CMK (cell line): ENCODE data around the gene ZNF846.
A peak's percentile ranks its signal among the peaks of the same experiment; 100 is the strongest.
"Not testable (repeated sequence)": the region's sequence is repeated elsewhere in the genome, so short reads cannot be mapped to it uniquely, and the experiment has no call there.

Experiments
- DNase-seq: peaks from one replicate; pipeline ENCODE4 v3.0.0-alpha.2; 2010; ENCODE audit warnings: low read depth

The ZNF846 gene

DNA sequence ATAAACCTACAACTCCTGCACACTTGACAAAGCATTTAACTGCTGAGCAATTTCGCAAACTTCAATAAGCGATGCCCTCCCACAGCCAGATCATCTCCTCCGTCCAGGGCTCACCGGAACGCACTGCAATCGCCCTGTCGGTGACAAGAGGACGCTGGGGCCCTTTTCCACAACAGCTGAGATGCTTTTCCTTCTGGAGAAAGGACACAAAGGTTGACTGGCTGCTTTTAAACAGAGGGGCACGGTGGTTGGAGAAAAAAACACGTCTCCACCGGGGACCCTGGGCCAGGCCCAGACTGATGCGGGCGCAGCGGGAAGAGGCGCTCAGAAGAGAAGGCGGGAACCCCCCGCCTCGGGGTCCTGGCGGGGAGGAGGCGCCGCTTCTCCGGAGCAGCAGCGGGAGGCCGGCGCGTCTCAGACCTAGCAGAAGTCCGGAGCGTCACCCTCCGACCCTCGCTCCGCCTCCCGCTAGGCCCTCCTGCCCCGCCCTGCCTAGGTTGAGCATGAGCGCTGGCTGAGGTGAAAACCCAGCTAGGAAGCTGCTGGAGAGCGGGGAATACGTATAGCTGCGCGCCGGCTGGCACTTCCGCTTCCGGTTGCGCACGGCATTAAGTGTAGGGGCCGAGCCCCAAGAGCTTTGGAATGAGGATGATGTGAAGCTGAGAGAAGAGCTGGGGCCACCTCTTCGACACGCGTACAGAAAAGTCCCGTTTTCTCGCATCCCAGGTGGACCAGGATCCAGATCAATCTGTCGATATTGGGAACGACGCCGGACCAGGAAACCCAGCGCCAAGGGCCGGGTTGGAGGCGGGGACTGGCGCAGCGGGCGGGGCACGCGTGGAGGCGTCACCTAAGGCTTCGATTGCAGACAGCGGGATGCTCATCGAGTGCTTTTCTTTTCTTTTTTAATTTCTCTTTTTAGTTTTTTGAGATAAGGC lies at the start of gene ZNF846:
Gene ZNF846 (minus strand): TSS at position 564 of the 938 bp plus-strand sequence. CDS start 3,788 bp downstream, outside the sequence.
- DNase-seq, result peak; percentile 93

DNA sequence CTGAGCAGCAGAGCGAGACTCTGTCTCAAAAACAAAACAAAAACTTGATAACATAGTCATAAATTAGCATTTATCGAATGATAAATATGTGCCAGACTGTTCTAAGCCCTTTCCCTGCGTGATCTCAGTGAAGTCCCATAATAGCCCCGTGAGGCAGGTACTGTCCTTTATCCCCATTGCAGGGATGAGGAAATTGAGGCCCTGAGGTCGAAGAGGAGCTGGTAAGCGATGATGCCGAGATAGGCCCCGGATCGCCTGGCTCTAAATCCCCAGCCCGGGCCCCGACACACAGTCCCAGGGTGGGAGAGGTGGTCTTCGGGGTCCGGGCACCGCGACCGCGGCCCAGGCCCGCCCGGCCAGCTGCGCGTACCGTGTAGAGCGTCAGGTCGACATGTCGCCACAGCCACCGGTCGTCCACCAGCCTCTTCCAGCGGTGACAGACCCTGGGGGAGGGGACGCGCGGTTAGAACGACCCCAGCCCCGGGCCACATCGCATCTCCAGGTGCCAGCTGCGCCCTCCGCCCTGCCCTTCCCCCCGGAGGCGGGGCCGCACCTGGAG lies 49.7 kb upstream of the ZNF846 start:
- no peak for DNase-seq

DNA sequence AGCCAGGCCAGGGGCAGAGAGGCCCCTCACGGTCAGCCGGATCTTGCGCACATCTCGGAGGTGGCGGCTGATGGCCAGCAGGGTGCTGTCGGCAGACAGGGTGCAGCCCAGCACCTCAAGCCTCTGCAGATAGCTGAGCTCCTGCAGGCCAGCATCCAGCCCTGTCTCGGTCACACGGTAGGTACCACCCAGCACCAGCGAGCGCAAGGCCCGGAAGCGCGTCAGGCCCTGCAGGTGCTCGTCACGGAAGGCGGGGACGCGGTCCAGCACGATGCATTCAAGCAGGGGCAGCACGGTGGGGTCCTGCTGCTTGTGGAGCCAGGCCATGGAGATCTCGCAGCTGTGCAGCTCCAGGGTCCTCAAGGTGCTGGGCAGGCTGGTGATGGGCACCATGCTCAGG lies 42.6 kb upstream of the ZNF846 start:
- DNase-seq, result no peak

DNA sequence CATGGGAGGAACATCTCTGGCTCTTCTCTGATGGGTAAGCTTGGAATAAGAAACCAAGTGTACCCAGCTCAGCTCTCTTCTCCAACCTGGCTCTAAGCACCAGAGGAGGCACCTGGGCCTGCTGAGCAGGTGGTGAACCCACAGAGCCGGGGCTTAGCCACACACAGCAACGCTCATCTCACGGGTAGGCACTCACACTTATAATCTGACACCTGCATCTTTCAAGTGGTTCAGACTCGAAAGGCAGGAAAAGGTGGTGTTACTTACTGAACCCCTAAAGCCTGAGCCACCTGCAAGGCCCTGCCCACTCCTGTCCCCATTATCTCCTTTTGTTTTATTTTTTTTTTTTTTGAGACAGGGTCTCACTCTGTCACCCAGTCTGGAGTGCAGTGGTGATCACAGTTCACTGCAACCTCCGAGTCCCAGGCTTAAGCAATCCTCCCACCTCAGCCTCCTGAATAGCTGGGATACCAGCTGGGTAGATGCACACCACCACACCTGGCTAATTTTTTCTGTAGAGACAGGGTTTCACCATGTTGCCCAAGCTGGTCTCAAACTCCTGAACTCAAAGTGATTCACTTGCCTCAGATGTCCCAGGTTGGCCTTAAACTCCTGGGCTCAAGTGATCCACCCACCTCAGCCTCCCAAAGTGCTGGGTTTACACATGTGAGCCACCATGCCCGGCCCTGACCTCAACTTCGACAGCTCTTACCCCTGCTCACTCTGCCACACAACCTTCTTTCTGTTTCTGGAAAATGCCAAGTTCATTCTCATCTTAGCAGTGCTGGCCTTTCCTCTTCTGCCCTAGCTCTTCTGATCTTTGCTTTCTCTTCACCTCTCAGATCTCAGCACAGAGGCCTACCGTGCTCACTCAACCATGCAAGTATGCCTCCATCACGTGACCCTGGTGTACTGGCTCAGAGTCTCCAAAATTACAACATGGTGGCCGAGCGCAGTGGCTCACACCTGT lies 40.6 kb upstream of the ZNF846 start:
- no peak for DNase-seq

DNA sequence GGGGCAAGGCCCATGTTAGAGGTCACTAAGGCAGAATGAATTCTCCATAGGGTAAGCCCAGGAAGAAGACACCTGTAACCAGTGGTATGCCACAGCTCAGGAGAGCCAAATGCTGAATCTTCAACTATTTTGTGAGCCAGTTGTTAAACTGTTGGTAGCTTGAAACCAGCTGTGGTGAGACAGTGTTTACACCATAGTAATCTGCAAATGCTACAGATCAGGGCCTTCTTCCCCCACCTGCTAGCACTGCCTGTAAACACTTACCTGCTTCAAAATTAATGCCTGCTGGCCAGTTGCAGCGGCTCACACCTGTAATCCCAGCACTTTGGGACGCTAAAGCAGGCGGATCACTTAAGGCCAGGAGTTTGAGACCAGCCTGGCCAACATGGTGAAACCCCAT lies 38.3 kb upstream of the ZNF846 start:
- no peak for DNase-seq

DNA sequence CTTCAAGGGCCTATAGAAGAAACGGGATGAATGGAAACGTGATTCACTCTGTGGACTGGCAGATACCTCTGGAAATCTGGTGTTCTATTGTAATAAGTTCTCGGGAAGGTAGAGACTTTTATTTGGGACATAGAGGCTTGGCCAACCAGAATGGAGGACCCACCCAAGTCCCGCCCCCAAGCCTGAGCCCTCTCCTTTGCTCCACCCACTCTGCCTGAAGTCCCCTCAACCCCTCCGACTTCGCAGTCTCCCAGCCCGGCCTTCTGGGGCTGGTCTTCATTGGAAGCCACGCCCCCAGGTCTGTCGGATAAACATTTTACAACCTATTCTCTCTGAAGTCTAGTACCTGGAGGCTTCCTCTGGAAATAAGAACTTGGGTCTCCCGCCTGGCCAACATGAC lies 33.4 kb upstream of the ZNF846 start:
- DNase-seq, result no peak

DNA sequence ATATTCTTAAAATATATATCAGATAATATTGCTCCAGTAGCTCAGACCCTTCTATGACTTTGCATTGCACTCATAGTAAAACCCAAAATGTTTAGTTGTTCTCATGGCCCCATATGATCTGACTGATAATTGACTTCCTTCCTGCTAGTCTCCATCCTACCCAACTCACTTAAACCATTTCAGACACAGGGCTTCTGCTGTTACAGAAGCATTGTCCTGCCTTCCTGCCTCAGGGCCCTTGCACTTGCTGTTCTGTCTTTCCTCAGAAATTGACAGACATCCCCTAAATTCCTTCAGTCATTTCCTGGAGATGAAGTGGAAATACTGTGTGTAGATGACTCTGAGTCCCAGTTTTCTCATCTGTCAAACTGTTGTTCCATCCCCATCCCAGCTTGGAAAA lies 30.6 kb upstream of the ZNF846 start:
- DNase-seq, result no peak

DNA sequence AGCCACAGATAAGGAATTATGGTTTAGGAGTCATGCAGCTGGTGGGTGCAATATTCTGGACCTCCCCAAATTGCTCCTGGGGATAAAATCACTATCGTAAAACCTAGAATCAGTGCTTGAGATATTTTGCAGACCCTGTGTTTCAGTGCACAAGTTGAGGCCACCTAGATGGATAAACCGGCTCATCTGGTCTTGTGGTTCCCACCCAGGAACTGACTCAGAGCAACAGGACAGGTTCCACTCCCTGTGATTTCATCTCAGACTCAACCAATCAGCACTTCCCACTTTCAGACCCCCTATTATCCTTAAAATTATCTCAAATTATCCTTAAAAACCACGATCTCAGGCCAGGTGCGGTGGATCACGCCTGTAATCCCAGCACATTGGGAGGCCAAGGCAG lies 29.3 kb upstream of the ZNF846 start:
- no peak for DNase-seq

DNA sequence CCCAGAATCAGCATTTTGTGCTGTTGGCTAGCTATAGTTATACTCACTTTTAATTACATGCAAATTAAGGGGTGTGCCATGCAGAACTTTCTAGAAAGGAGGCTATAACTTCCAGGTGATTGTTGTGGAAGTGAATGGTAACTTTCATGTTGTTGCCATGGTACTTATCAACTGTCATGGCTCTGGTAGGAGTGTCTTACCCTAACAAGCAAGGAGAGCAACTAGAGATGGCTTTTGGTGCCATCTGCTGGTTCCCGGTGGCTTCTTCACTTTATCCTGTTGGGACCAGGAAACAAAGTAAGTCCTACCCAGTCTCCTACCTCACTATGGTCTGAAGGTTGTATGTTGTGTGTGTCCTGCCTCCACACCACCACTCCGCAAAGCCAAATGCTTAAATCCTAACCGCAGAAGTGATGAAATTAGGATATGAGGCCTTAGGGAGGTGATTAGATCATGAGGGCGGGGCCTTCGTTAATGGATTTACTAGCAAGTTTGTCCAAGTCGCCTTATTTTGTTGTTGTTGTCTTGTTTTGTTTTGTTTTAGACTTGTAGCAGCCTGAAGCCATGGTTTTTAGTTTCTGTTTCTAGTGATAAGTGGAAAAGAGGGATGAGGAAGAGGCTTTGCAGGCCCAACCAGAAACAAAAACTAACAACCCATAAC lies 27.7 kb upstream of the ZNF846 start:
- DNase-seq, result peak; percentile 74

DNA sequence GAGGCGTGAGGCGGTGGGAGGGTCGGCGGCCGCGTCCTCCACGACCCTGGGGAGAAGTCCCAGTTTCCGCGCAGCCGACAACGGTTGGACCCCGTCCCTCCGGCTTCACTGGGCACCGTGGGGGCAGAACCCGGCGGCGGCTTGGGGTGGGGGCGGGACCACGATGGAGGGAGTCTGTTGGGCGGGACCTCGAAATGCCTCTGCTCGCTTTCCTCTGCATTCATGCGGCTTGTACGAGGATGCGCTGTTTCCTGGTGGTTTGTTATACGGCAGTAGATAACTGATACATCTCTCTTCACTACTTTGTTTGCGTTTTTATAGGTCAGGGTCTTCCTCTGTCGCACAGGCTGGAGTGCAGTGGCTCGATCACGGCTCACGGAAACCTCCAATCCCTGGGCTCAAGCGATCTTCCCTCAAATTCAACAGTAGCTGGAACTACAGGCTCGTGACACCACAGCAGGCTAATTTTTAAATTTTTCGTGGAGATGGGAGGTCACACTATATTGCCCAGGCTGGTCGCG lies 24.6 kb upstream of the ZNF846 start:
- DNase-seq, result peak; percentile 34

DNA sequence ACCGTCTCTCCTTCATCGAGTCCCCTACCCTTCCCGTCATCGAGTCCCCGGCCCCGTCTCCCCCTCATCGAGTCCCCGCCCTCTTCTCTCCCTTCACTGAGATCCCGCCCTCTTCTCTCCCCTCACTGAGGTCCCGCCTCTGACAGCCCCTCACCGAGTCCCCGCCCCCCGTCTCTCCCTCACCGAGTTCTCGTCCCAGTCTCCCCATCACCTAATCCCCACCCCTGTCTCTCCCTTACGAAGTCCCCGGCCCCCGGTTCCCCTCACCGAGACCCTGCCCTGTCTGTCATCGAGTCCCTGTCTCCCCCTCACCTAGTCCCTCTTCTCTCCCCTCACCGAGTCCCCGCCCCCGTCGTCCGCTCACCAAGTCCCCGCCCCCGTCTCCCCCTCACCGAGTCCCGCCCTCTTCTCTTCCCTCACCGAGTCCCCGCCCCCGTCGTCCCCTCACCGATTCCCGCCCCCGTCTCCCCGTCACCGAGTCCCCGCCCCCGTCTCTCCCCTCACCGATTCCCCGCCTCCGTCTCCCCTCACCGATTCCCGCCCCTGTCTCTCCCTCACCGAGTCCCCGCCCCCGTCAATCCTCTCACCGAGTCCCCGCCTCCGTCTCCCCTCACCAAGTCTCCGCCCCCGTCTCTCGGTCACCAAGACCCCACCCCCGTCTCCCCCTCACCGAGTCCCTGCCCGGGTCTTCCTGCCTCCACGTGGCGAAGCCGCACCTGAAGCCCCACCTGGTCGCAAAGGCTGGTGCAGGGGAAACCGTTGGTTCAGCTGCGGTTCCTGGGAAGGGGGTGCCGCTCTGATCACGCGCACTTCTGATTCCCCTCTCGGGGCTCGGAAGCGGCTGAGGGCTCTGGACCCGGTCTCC lies 23.9 kb upstream of the ZNF846 start:
- peak; percentile 88 for DNase-seq

DNA sequence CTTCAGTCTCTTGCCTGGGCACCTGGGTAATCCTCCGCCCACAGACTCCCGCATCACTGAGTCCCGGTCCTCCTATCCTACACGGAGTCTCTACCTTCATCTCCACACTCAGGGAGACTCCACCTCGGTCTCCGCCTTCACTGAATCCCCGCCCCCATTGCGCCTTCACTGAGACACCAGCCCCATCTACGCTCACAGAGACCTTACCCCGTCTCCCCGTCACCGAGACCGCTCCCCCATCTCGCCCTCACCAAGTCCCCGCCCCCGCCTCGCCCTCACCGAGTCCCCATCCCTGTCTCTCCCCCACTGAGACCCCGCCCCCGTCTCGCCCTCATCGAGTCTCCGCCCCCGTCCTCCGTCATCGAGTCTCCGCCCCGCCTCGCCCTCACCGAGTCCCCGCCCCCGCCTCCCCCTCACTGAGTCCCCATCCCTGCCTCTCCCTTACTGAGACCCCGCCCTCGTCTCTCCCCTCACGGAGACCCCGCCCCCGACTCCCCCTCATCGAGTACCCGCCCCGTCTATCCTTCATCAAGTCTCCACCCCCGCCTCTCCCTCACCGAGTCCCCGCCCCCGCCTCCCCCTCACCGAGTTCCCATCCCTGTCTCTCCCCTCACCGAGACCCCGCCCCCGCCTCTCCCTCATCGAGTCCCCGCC lies 23.1 kb upstream of the ZNF846 start:
- peak; percentile 88 for DNase-seq

DNA sequence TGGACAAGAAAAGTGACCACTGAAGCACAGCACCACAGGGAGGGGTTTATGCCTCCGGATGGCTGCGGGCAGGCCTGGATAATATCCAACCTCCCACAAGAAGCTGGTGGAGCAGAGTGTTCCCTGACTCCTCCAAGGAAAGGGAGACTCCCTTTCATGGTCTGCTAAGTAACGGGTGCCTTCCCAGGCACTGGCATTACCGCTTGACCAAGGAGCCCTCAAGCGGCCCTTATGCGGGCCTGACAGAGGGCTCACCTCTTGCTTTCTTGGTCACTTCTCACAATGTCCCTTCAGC lies 22.5 kb upstream of the ZNF846 start:
- not testable (repeated sequence) for DNase-seq

DNA sequence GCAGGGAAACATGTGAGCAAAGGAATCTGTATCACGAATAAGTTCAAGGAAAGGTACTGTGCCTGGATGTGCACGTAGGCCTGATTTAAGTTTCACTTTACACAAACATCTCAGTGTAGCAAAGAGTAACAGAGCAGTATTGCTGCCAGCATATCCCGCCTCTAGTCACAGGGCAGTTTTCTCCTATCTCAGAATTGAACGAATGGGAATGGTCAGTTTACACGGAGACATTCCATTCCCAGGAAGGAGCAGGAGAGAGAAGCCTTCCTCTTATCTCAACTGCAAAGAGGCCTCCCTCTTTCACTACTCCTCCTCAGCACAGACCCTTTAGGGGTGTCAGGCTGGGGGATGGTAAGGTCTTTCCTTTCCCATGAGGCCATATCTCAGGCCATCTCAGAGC lies 21.0 kb upstream of the ZNF846 start:
- DNase-seq, result not testable (repeated sequence)

DNA sequence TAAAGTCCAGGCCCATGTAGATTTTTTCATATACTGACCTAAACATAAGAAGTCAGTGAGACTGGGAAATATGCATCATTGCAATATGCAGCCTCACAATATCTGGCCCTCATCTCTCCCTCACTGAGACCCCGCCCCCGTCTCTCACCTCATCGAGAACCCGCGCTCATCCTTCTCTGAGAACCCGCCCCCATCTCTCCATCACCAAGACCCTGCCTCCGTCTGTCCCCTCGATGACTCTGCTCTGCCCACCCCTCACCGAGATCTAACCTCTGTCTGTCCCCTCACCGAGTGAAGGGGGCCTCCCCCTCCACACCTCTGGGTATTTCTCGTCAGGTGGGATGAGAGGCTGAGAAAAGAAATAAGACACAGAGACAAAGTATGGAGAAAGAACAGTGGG lies 20.5 kb upstream of the ZNF846 start:
- no peak for DNase-seq

DNA sequence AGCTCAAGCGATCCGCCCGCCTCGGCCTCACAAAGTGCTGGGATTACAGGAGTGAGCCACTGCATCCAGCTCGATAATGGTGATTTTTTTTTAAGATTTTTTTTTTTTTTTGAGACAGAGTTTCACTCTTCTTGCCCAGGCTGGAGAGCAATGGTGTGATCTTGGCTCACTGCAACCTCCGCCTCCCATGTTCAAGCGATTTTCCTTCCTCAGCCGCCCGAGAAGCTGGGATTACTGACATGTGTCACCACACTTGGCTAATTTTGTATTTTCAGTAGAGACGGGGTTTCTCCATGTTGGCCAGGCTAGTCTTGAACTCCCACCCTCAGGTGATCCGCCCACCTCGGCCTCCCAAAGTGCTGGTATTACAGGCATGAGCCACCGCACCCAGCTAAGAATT lies 20.1 kb upstream of the ZNF846 start:
- not testable (repeated sequence) for DNase-seq

DNA sequence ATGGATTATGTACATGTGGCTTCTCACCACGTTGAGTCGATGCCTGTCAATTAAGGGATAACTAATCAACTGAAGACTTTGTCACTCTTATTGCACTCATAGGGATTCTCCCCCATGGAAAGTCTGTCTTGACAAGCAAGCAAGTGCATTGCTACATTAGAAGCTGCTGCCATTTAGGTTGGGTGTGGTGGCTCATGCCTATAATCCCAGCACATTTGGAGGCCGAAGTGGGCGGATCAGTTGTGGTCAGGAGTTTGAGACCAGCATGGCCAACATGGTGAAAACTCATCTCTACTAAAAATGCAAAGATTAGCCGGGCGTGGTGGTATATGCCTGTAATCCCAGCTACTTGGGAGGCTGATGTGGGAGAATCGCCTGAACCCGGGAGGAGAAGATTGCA lies 18.3 kb upstream of the ZNF846 start:
- DNase-seq, result no peak

DNA sequence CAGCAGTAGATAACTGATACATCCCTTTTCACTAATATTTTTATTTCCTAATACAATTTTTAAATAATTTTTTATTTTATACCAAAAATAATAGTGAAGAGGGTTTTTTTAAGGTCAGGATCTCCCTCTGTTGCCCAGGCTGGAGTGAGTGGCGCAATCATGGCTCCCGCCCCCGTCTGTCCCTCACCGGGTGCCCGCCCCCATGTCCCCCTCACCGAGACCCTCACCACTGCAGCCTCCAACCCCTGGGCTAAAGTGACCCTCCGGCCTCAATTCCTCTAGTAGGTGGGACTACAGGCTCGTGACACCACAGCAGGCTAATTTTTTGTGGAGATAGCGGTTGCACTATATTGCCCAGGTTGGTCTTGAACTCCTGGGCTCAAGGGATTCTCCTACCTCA lies 17.8 kb upstream of the ZNF846 start:
- no peak for DNase-seq

DNA sequence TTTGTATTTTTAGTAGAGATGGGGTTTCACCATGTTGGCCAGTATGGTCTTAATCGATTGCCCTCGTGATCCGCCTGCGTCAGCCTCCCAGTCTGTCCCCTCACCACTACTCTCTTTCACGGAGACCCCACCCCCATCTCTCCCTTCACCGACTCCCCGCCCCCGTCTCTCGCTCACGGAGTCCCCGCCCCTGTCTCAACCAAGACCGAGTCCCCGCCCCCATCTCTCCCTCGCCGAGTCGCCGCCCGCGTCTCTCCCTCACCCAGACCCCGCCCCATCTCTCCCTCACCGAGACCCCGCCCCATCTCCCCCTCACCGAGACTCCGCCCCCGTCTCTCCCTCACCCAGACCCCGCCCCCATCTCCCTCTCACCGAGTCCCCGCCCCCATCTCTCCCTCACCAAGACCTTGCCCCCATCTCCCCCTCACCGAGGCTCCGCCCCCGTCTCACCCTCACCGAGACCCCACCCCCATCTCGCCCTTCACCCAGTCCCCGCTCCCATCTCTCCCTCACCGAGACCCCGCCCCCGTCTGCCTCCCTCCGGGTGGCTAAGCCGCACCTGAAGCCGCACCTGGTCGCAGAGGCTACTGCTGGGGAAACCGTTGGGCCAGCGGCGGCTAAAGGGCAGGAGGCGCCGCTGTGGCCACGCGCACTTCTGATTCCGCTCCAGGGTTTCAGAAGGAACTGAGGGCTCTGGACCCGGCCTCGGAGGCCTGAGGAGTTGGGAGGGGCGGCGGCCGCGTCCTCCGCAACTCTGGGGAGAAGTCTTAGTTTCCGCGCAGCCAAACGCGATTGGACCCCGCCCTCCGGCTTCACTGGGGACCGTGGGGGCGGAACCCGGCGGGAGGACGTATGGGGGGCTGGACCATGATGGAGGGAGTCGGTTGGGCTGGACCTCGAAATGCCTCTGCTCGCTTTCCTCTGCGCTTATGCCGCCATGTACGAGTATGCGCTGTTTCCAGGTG lies 17.1 kb upstream of the ZNF846 start:
- peak; percentile 96 for DNase-seq
